GM21423 (cell line): ENCODE measurements around the gene SEPTIN7.
"Not testable (repeated sequence)": the region's sequence is repeated elsewhere in the genome, so short reads cannot be mapped to it uniquely, and the experiment has no call there.

Experiments used
- ATAC-seq: cut with Tn5 transposase; IDR thresholded peaks from one replicate; pipeline ENCODE4 v1.9.1; 2021; ENCODE audit warnings: mild to moderate bottlenecking, moderate library complexity; ENCODE audit not compliant: unreplicated experiment

Gene SEPTIN7

GRCh38 chr7:35800718-35801391 lies at the start of gene SEPTIN7:
Gene SEPTIN7, plus strand, starts transcription at chr7:35801057. Its CDS starts 153 bp downstream, at chr7:35801210.
- ATAC-seq, result peak; percentile 88

GRCh38 chr7:35752742-35753141 lies 48.1 kb upstream of the SEPTIN7 start:
- ATAC-seq, result no peak

GRCh38 chr7:35753761-35754603 lies 46.9 kb upstream of the SEPTIN7 start:
- no peak for ATAC-seq

- no peak for ATAC-seq
These were observed 46.1 kb upstream of the SEPTIN7 start for GRCh38 chr7:35754741-35755140.

GRCh38 chr7:35755711-35756110 lies 45.1 kb upstream of the SEPTIN7 start:
- ATAC-seq, result no peak

- ATAC-seq, result not testable (repeated sequence)
These were observed 44.4 kb upstream of the SEPTIN7 start for GRCh38 chr7:35756453-35756852.

- no peak for ATAC-seq
These were observed 43.3 kb upstream of the SEPTIN7 start for GRCh38 chr7:35757574-35757973.

GRCh38 chr7:35758421-35758820 lies 42.4 kb upstream of the SEPTIN7 start:
- no peak for ATAC-seq

- ATAC-seq, result no peak
These were observed 40.6 kb upstream of the SEPTIN7 start for GRCh38 chr7:35760143-35760745.

- ATAC-seq, result no peak
These were observed 38.8 kb upstream of the SEPTIN7 start for GRCh38 chr7:35761871-35762677.

- ATAC-seq, result no peak
These were observed 38.1 kb upstream of the SEPTIN7 start for GRCh38 chr7:35762781-35763180.

- ATAC-seq, result no peak
These were observed 32.5 kb upstream of the SEPTIN7 start for GRCh38 chr7:35768346-35768745.

GRCh38 chr7:35771776-35772175 lies 29.1 kb upstream of the SEPTIN7 start:
- no peak for ATAC-seq

GRCh38 chr7:35773994-35774393 lies 26.9 kb upstream of the SEPTIN7 start:
- ATAC-seq, result no peak

- no peak for ATAC-seq
These were observed 24.2 kb upstream of the SEPTIN7 start for GRCh38 chr7:35776686-35777085.

- no peak for ATAC-seq
These were observed 23.7 kb upstream of the SEPTIN7 start for GRCh38 chr7:35777121-35777520.

- ATAC-seq, result no peak
These were observed 20.8 kb upstream of the SEPTIN7 start for GRCh38 chr7:35780070-35780469.

GRCh38 chr7:35781200-35781701 lies 19.6 kb upstream of the SEPTIN7 start:
- no peak for ATAC-seq

GRCh38 chr7:35781767-35782515 lies 18.9 kb upstream of the SEPTIN7 start:
- no peak for ATAC-seq

- no peak for ATAC-seq
These were observed 16.5 kb upstream of the SEPTIN7 start for GRCh38 chr7:35784332-35784731.
